PC-3 (cell line): ENCODE data around the gene COL4A1. TPM values are rescaled to one million over a fixed set of nuclear protein-coding genes. Genes with fewer than 3 reads are reported as not detected.
"Not testable (repeated sequence)": the region's sequence is repeated elsewhere in the genome, so short reads cannot be mapped to it uniquely, and the experiment has no call there.

Experiments
- ATAC-seq: fragments of 200-7000 bp; cut with Tn5 transposase; 2 replicates; pipeline ENCODE4 v1.9.1; 2020; ENCODE audit warnings: mild to moderate bottlenecking, moderate library complexity
- BruUV-seq: library from RNA; stranded (reverse); fragments of 400-500 nt; replicated peaks from 2 replicates; lab custom pipeline; 2021; lab: Mats Ljungman, UMichigan
- CTCF ChIA-PET: fragments of 300-600 bp; sonication (Branson Sonifier 250); formaldehyde crosslinking; loops from one replicate; lab custom pipeline; 2022; ENCODE audit warnings: antibody characterized with exemption; lab: Charles Lee
- POLR2A ChIA-PET: fragments of 300-600 bp; sonication (Branson Sonifier 250); formaldehyde crosslinking; loops from one replicate; lab custom pipeline; 2022; ENCODE audit warnings: antibody characterized with exemption; ENCODE audit not compliant: unreplicated experiment; lab: Charles Lee
- DNase-seq: peaks from one replicate; pipeline ENCODE4 v3.0.0-alpha.2; 2015
- H2AFZ ChIP-seq: fragments of 300-600 bp; sonication (generic); 2 replicates; pipeline ENCODE4 v1.6.0; 2016; ENCODE audit warnings: antibody characterized with exemption, low read length
- H3F3A ChIP-seq: fragments of 300-600 bp; sonication (generic); one replicate; pipeline ENCODE4 v1.6.0; 2017; ENCODE audit warnings: antibody characterized with exemption, low read length, control low read depth, mild to moderate bottlenecking; ENCODE audit not compliant: unreplicated experiment
- H3K27ac ChIP-seq: fragments of 300-600 bp; sonication (generic); 2 replicates; pipeline ENCODE4 v1.5.1; 2016; ENCODE audit warnings: mild to moderate bottlenecking, low read length
- H3K27me3 ChIP-seq: fragments of 300-600 bp; sonication (generic); 2 replicates; pipeline ENCODE4 v1.6.1; 2016; ENCODE audit warnings: low read length, mixed read lengths
- H3K36me3 ChIP-seq: fragments of 300-600 bp; sonication (generic); 2 replicates; pipeline ENCODE4 v1.6.1; 2016; ENCODE audit warnings: low read depth, mixed run types, low read length, mixed read lengths
- H3K4me1 ChIP-seq: fragments of 300-600 bp; sonication (generic); 2 replicates; pipeline ENCODE4 v1.5.1; 2016; ENCODE audit warnings: low read length; ENCODE audit not compliant: insufficient read depth
- H3K4me2 ChIP-seq: fragments of 300-600 bp; sonication (generic); 2 replicates; pipeline ENCODE4 v1.6.0; 2016; ENCODE audit warnings: low read length
- H3K4me3 ChIP-seq: fragments of 300-600 bp; sonication (generic); 2 replicates; pipeline ENCODE4 v1.5.1; 2016; ENCODE audit warnings: mild to moderate bottlenecking, low read length, mixed read lengths
- H3K79me2 ChIP-seq: fragments of 300-600 bp; sonication (generic); 2 replicates; pipeline ENCODE4 v1.6.1; 2017; ENCODE audit warnings: low read length, mixed read lengths
- H3K9ac ChIP-seq: fragments of 300-600 bp; sonication (generic); 2 replicates; pipeline ENCODE4 v1.6.0; 2016; ENCODE audit warnings: mild to moderate bottlenecking, low read length
- H3K9me2 ChIP-seq: fragments of 300-600 bp; sonication (generic); replicated peaks from 2 replicates; pipeline ENCODE4 v1.6.1; 2016; ENCODE audit warnings: mixed run types, low read length, mixed read lengths
- H3K9me3 ChIP-seq: fragments of 300-600 bp; sonication (generic); 2 replicates; pipeline ENCODE4 v1.6.1; 2016; ENCODE audit warnings: low read length, mixed read lengths
- H4K20me1 ChIP-seq: fragments of 300-600 bp; sonication (generic); 2 replicates; pipeline ENCODE4 v1.6.1; 2016; ENCODE audit warnings: low read length, mixed read lengths
- EZH2 ChIP-seq: fragments of 300-600 bp; sonication (generic); IDR thresholded peaks from one replicate; pipeline ENCODE4 v1.6.1; 2017; ENCODE audit warnings: antibody characterized with exemption, mild to moderate bottlenecking, low read length; ENCODE audit not compliant: unreplicated experiment
- EZH2phosphoT487 ChIP-seq: fragments of 300-600 bp; sonication (generic); IDR thresholded peaks from 2 replicates; pipeline ENCODE4 v1.6.1; 2018; ENCODE audit warnings: mild to moderate bottlenecking, antibody characterized with exemption, low read length, borderline replicate concordance
- intact Hi-C: fragments of 100-400 bp; cut with micrococcal nuclease; formaldehyde crosslinking; loops from 2 replicates; pipeline ENCODE4 v1.9.0; 2023
- total RNA-seq: library from RNA; depleted of rRNA; stranded (reverse); fragments of >200 nt; gene quantifications from 2 replicates; pipeline ENCODE4 v1.2.3, GENCODE V29; 2014
- TF ChIP-seq, protein P1 (sequence below): fragments of 300-600 bp; sonication (generic); conservative IDR thresholded peaks from 2 replicates; pipeline ENCODE4 v1.5.1; 2017; ENCODE audit warnings: antibody characterized with exemption, low read depth, mild to moderate bottlenecking, low read length

The COL4A1 gene
- total RNA-seq, 1 experiment from 2014 or later = 48.7 TPM

DNA sequence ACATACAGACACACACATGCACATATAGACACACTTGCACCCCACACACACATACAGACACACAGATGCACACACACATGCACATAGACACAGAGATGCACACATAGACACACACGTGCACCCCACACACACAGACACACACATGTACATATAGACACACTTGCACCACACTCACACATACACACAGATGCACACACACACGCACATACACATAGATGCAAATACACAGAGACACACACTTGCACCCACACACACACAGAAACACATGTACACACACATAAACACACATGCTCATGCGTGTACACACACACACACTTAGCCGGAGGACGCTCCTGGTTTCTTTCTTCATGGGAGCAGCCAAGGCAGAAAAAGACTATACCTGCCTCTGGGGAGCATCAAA, 10.1 kb upstream of the COL4A1 start:
- Histone ChIP-seq H3F3A (no peaks in the 10 kb centered on the region), H3K27me3 (no peaks in the 10 kb centered on the region), H3K9me3 (no peaks in the 10 kb centered on the region), H4K20me1 (no peaks in the 10 kb centered on the region), H3K4me3 (no peak overlapping the region), H3K4me2 (no peak overlapping the region), H3K9me2 (no peaks in the 10 kb centered on the region), H3K4me1 (peaks cover 34% of the 10 kb centered on the region), H2AFZ (no peak overlapping the region), H3K36me3 (no peaks in the 10 kb centered on the region), H3K79me2 (peaks cover 36% of the 10 kb centered on the region), H3K9ac (no peak overlapping the region), H3K27ac (no peak overlapping the region)
- no peak for DNase-seq
- intact Hi-C loops = no loop called here
- TF ChIP-seq, protein P1, sequence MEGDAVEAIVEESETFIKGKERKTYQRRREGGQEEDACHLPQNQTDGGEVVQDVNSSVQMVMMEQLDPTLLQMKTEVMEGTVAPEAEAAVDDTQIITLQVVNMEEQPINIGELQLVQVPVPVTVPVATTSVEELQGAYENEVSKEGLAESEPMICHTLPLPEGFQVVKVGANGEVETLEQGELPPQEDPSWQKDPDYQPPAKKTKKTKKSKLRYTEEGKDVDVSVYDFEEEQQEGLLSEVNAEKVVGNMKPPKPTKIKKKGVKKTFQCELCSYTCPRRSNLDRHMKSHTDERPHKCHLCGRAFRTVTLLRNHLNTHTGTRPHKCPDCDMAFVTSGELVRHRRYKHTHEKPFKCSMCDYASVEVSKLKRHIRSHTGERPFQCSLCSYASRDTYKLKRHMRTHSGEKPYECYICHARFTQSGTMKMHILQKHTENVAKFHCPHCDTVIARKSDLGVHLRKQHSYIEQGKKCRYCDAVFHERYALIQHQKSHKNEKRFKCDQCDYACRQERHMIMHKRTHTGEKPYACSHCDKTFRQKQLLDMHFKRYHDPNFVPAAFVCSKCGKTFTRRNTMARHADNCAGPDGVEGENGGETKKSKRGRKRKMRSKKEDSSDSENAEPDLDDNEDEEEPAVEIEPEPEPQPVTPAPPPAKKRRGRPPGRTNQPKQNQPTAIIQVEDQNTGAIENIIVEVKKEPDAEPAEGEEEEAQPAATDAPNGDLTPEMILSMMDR = no peak
- TF ChIP-seq EZH2 (no peak), EZH2phosphoT487 (no peak)
- ChIA-PET CTCF (no interaction called here), POLR2A (no interaction called here)
- no peak for ATAC-seq
- BruUV-seq = no TSS peak

DNA sequence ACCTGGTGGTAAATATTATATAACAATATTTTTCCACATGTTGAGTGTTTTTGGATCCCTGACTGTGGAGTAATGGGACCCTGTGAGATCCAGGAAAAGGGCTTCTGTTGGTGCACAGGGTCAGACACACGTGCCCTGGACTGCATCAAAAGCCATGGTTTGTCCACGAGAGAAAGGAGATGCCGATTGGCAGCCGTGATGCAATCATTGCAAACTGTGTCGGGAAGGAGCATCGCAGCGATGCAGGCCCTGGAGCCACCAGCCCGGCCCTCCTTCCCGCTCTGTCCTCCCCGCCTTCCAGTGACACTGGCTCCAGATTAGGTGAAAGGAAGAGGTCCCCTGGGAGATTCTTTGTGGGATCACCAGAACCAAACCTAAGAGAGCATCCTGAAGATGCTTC, 9.2 kb upstream of the COL4A1 start:
- intact Hi-C loops = no loop called here
- no peak for ATAC-seq
- no peaks in the 10 kb centered on the region for H3K9me2 ChIP-seq
- peaks cover 38% of the 10 kb centered on the region for H3K4me1 ChIP-seq
- no peaks in the 10 kb centered on the region for H3K9me3 ChIP-seq
- H2AFZ ChIP-seq = no peak overlapping the region
- H3K27me3 ChIP-seq = no peaks in the 10 kb centered on the region
- no peak overlapping the region for H3K27ac ChIP-seq
- CTCF ChIA-PET = no interaction called here
- peaks cover 34% of the 10 kb centered on the region for H3K79me2 ChIP-seq
- no TSS peak for BruUV-seq
- H3K9ac ChIP-seq = no peak overlapping the region
- no peak overlapping the region for H3K4me2 ChIP-seq
- POLR2A ChIA-PET = no interaction called here
- H3K36me3 ChIP-seq = no peaks in the 10 kb centered on the region
- H3K4me3 ChIP-seq = no peak overlapping the region
- no peaks in the 10 kb centered on the region for H3F3A ChIP-seq
- DNase-seq = no peak
- no peaks in the 10 kb centered on the region for H4K20me1 ChIP-seq
- TF ChIP-seq, protein P1 = no peak
- no peak for TF ChIP-seq EZH2
- no peak for TF ChIP-seq EZH2phosphoT487

DNA sequence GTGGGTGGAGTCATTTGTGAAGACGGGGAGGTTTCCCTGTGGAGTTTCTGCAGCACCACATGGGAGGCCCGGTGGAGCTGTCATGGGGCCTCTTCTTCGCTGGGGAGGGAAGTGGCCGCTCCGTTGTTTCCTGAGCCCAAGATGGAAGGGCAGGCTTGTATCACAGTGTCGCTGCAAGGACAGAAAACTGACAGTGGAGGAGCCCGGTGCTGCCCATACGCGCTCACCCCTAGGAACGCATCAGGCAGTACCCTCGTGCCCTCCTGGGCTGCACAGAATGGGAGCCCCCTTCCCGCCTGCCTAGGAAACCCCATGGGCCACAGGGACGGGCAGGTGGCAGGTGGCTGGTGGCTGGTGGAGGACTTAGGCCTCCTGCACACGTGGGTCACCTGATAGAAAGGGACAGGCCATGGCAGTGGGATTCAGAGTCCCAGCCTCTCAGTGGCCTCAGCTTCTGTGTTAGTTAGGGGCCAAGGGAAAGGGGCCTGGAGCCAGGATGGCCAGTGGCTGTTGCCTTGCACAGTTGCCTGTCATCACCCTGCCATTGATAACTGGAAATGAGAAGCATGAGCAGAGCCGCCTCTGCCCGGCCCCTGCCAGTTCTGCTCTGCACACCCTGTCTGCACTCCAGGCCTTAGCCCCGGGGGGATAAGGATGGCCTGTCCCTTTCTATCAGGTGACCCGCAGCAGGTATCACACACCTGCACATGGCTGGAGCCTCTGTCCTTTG, 7.7 kb upstream of the COL4A1 start:
- H3K79me2 ChIP-seq = peaks cover 42% of the 10 kb centered on the region
- H3K9me2 ChIP-seq = no peaks in the 10 kb centered on the region
- no peaks in the 10 kb centered on the region for H3K27me3 ChIP-seq
- H3K4me1 ChIP-seq = peaks cover 24% of the 10 kb centered on the region
- no peaks in the 10 kb centered on the region for H3K36me3 ChIP-seq
- ChIA-PET CTCF (no interaction called here), POLR2A (no interaction called here)
- intact Hi-C loops = no loop called here
- no peaks in the 10 kb centered on the region for H4K20me1 ChIP-seq
- no peak for TF ChIP-seq EZH2phosphoT487
- TF ChIP-seq, protein P1 = no peak
- DNase-seq = no peak
- no peak overlapping the region for H3K4me2 ChIP-seq
- no peak for ATAC-seq
- no peaks in the 10 kb centered on the region for H3K9me3 ChIP-seq
- H2AFZ ChIP-seq = no peak overlapping the region
- H3F3A ChIP-seq = no peaks in the 10 kb centered on the region
- no peak overlapping the region for H3K4me3 ChIP-seq
- H3K27ac ChIP-seq = no peak overlapping the region
- H3K9ac ChIP-seq = no peak overlapping the region
- BruUV-seq = no TSS peak

DNA sequence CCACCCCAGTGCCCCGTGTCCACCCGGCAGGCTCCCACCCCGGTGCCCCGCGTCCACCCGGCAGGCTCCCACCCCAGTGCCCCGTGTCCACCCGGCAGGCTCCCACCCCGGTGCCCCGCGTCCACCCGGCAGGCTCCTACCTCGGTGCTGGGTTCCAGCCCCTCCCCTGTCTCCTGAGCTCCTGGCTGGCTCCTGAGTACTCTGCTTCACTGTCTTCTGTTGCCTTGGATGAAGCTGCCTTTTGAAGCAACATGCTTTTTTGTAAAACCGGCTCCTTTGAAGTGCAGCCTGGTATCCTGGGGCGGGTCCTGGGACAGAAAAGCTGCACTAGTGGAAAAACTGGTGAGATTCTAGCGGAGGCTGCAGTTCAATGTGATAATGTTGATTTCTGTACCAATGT, 6.8 kb upstream of the COL4A1 start:
- H4K20me1 ChIP-seq = not testable (repeated sequence)

More for the DNA sequence above, 6.8 kb upstream of the COL4A1 start:
- ATAC-seq, H3K9me3 ChIP-seq, H3K27ac ChIP-seq, H3K4me2 ChIP-seq, H2AFZ ChIP-seq, H3K9me2 ChIP-seq, intact Hi-C loops, H3K4me3 ChIP-seq, H3F3A ChIP-seq, BruUV-seq, H3K27me3 ChIP-seq, H3K36me3 ChIP-seq, H3K9ac ChIP-seq, CTCF ChIA-PET, POLR2A ChIA-PET, DNase-seq: not testable (repeated sequence)
- Histone ChIP-seq H3K79me2 (peaks cover 51% of the 10 kb centered on the region), H3K4me1 (peaks cover 24% of the 10 kb centered on the region)
